NB4 (cell line): ENCODE measurements around the gene TRIM74.
"Not testable (repeated sequence)": the region's sequence is repeated elsewhere in the genome, so short reads cannot be mapped to it uniquely, and the experiment has no call there.

ENCODE experiments used
- CTCF ChIP-seq: IDR thresholded peaks from one replicate; pipeline ENCODE4 v1.5.1; 2012; ENCODE audit warnings: low read depth, low read length
- MAX ChIP-seq: IDR thresholded peaks from 2 replicates; pipeline ENCODE4 v1.6.1; 2011; ENCODE audit warnings: low read depth, low read length
- MYC ChIP-seq: IDR thresholded peaks from 2 replicates; pipeline ENCODE4 v1.6.1; 2011; ENCODE audit warnings: low read depth, low read length
- POLR2A ChIP-seq: IDR thresholded peaks from 2 replicates; pipeline ENCODE4 v1.6.1; 2011; ENCODE audit warnings: mild to moderate bottlenecking; ENCODE audit not compliant: insufficient read length; ENCODE audit errors: extremely low read depth

DNA sequence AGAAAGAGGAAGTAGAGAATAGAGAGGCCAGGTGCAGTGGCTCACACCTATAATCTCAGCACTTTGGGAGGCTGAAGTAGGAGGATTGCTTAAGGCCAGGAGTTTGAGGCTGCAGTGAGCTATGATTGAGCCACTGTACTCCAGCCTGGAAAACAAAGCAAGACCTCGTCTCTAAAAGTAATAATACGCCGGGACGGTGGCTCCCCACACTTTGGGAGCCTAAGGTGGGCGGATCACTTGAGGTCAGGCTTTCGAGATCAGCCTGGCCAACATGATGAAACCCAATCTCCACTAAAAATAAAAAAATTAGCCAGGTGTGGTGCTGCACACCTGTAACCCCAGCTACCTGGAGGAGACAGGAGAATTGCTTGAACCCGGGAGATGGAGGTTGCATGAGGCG is 26.2 kb upstream of the TRIM74 start:
- not testable (repeated sequence) for TF ChIP-seq CTCF, MYC, POLR2A, MAX
